ENCODE data around the gene YBEY.

DNA sequence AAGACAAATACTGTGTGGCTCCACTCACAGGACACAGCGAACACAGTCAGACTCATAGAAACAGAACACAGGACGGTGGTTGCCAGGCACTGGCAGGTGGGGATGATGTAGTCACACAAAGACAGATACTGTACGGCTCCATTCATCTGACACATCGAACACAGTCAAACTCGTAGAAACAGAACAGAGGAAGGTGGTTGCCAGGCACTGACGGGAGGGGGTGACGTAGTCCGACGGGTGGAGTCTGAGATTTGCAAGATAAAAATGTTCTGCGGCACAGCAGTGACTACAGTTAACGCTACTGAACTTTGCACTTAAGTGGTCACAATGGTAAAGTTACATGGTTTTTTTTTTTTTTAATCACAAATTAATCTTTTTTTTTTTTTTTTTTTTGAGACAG lies 18.8 kb downstream of the YBEY start:
- TF ChIP-seq POLR2A (IDR thresholded peaks at IDR 0.05) = no peak
- no peak for TF ChIP-seq CTCF (IDR thresholded peaks at IDR 0.05)

Data from thyroid gland (tissue), 4 donors.